ENCODE data around the gene MAST4. TPM values are rescaled to one million over a fixed set of nuclear protein-coding genes. Genes with fewer than 3 reads are reported as not detected.
"Not testable (repeated sequence)": the region's sequence is repeated elsewhere in the genome, so short reads cannot be mapped to it uniquely, and the experiment has no call there.

Gene MAST4
- total RNA-seq, 1 experiment from 2014 or later: 26.5 TPM

GRCh38 chr5:66820630-66821207, 224.5 kb downstream of the MAST4 start:
- H3K4me1 Mint-ChIP-seq (ENCODE audit: insufficient read depth, unreplicated experiment): no peaks in the 10 kb centered on the region
- ChIA-PET POLR2A (interaction anchor here (0.9 to 5.4 kb wide), 3 partner anchors 8 to 387 kb away, joined by 3 to 27 read pairs (median 3); no protein-coding TSS in a partner anchor), CTCF (interaction anchor here (0.8 to 2.0 kb wide), 3 partner anchors 10 to 112 kb away, joined by 3 to 9 read pairs (median 5); no protein-coding TSS in a partner anchor)
- no peak overlapping the region for H3K27ac Mint-ChIP-seq (ENCODE audit: low read depth, unreplicated experiment)
- no TSS peak for BruUV-seq (replicated peaks)
- DNase-seq (ENCODE audit: unreplicated experiment): no peak
- H3K9me3 Mint-ChIP-seq (ENCODE audit: unreplicated experiment): no peaks in the 10 kb centered on the region
- TF ChIP-seq CTCF (IDR thresholded peaks at IDR 0.05; ENCODE audit: unreplicated experiment): no peak
- H3K36me3 Mint-ChIP-seq (ENCODE audit: insufficient read depth, unreplicated experiment): no peaks in the 10 kb centered on the region
- no peaks in the 10 kb centered on the region for H3K27me3 Mint-ChIP-seq (ENCODE audit: insufficient read depth, unreplicated experiment)
- no peak overlapping the region for H3K4me3 Mint-ChIP-seq (ENCODE audit: unreplicated experiment)
- intact Hi-C loops (cut with micrococcal nuclease): no loop called here

GRCh38 chr5:66821688-66822429, 225.7 kb downstream of the MAST4 start:
- Mint-ChIP-seq H3K4me1 (ENCODE audit: insufficient read depth, unreplicated experiment) (no peaks in the 10 kb centered on the region), H3K27ac (ENCODE audit: low read depth, unreplicated experiment) (no peak overlapping the region), H3K4me3 (ENCODE audit: unreplicated experiment) (no peak overlapping the region), H3K27me3 (ENCODE audit: insufficient read depth, unreplicated experiment) (no peaks in the 10 kb centered on the region), H3K9me3 (ENCODE audit: unreplicated experiment) (no peaks in the 10 kb centered on the region), H3K36me3 (ENCODE audit: insufficient read depth, unreplicated experiment) (no peaks in the 10 kb centered on the region)
- ChIA-PET CTCF (interaction anchor here (0.5 to 2.1 kb wide), 4 partner anchors 9 to 512 kb away, joined by 3 to 7 read pairs (median 5); no protein-coding TSS in a partner anchor), POLR2A (interaction anchor here (0.6 to 5.4 kb wide), 3 partner anchors 7 to 11 kb away, joined by 3 to 27 read pairs (median 4); no protein-coding TSS in a partner anchor)
- TF ChIP-seq CTCF (IDR thresholded peaks at IDR 0.05; ENCODE audit: unreplicated experiment): no peak
- intact Hi-C loops (cut with micrococcal nuclease): no loop called here
- DNase-seq (ENCODE audit: unreplicated experiment): no peak
- no TSS peak for BruUV-seq (replicated peaks)

GRCh38 chr5:66822906-66823305, 226.7 kb downstream of the MAST4 start:
- H3K4me1 Mint-ChIP-seq (ENCODE audit: insufficient read depth, unreplicated experiment); H3K9me3 Mint-ChIP-seq (ENCODE audit: unreplicated experiment); BruUV-seq (replicated peaks); H3K36me3 Mint-ChIP-seq (ENCODE audit: insufficient read depth, unreplicated experiment); DNase-seq (ENCODE audit: unreplicated experiment); H3K27ac Mint-ChIP-seq (ENCODE audit: low read depth, unreplicated experiment); H3K4me3 Mint-ChIP-seq (ENCODE audit: unreplicated experiment); H3K27me3 Mint-ChIP-seq (ENCODE audit: insufficient read depth, unreplicated experiment); intact Hi-C loops (cut with micrococcal nuclease): not testable (repeated sequence)
- ChIA-PET POLR2A (interaction anchor here (1.0 kb wide), 1 partner anchor 10 kb away, joined by 4 read pairs; no protein-coding TSS in a partner anchor), CTCF (interaction anchor here (1.6 to 2.1 kb wide), 3 partner anchors 10 to 42 kb away, joined by 4 to 7 read pairs (median 6); no protein-coding TSS in a partner anchor)

GRCh38 chr5:66824476-66824875, 228.3 kb downstream of the MAST4 start:
- no peak overlapping the region for H3K4me3 Mint-ChIP-seq (ENCODE audit: unreplicated experiment)
- ChIA-PET POLR2A (interaction anchor here (1.0 kb wide), 1 partner anchor 49 kb away, joined by 4 read pairs; no protein-coding TSS in a partner anchor), CTCF (interaction anchor here (0.8 to 1.1 kb wide), 2 partner anchors 41 to 109 kb away, joined by 3 read pairs; no protein-coding TSS in a partner anchor)
- TF ChIP-seq CTCF (IDR thresholded peaks at IDR 0.05; ENCODE audit: unreplicated experiment): no peak
- H3K4me1 Mint-ChIP-seq (ENCODE audit: insufficient read depth, unreplicated experiment): peaks cover 13% of the 10 kb centered on the region
- H3K27me3 Mint-ChIP-seq (ENCODE audit: insufficient read depth, unreplicated experiment): no peaks in the 10 kb centered on the region
- no peaks in the 10 kb centered on the region for H3K9me3 Mint-ChIP-seq (ENCODE audit: unreplicated experiment)
- DNase-seq (ENCODE audit: unreplicated experiment): no peak
- intact Hi-C loops (cut with micrococcal nuclease): no loop called here
- no peaks in the 10 kb centered on the region for H3K36me3 Mint-ChIP-seq (ENCODE audit: insufficient read depth, unreplicated experiment)
- no TSS peak for BruUV-seq (replicated peaks)
- no peak overlapping the region for H3K27ac Mint-ChIP-seq (ENCODE audit: low read depth, unreplicated experiment)
